CD4-positive, CD25-positive, alpha-beta regulatory T cell (primary cell): ENCODE data around the gene NAB1. TPM values are rescaled to one million over a fixed set of nuclear protein-coding genes. Genes with fewer than 3 reads are reported as not detected.

Experiments used
- ATAC-seq, 2 donors: fragments of 150-1000 bp; cut with Tn5 transposase; one replicate each; pipeline ENCODE4 v1.10.0; 2021; ENCODE audit warnings: low read depth in 2 of 2, moderate number of reproducible peaks in 2 of 2, moderate library complexity in 1 of 2
- DNase-seq, 3 donors: peaks; one replicate each; pipeline versions ENCODE4 v3.0.0 to v3.0.0-alpha.2; 2012 to 2022; ENCODE audit warnings: mixed read lengths in 1 of 3
- H3K27ac ChIP-seq: one replicate; pipeline ENCODE4 v1.7.0; 2013; ENCODE audit warnings: mild to moderate bottlenecking, low read length; ENCODE audit not compliant: insufficient read depth, poor library complexity, severe bottlenecking
- H3K27me3 ChIP-seq: one replicate; pipeline ENCODE4 v1.7.0; 2013; ENCODE audit warnings: low read length; ENCODE audit not compliant: control insufficient read depth, insufficient read depth
- H3K36me3 ChIP-seq: one replicate; pipeline ENCODE4 v1.7.0; 2013; ENCODE audit warnings: mild to moderate bottlenecking, low read length, moderate library complexity; ENCODE audit not compliant: control insufficient read depth, insufficient read depth
- H3K4me1 ChIP-seq: 2 replicates; pipeline ENCODE4 v1.7.0; 2013; ENCODE audit warnings: mild to moderate bottlenecking, low read length; ENCODE audit not compliant: insufficient read depth, control insufficient read depth, poor library complexity, severe bottlenecking
- H3K4me3 ChIP-seq: one replicate; pipeline ENCODE4 v1.7.0; 2013; ENCODE audit warnings: low read depth, mild to moderate bottlenecking, low read length, moderate library complexity
- H3K9me3 ChIP-seq, 2 experiments: 1 replicate in 1 of 2; 2 replicates in 1 of 2; pipeline ENCODE4 v1.7.0; 2013; ENCODE audit warnings: low read length in 2 of 2, mild to moderate bottlenecking in 1 of 2, moderate library complexity in 1 of 2; ENCODE audit not compliant: control insufficient read depth in 2 of 2
- H3K27ac Mint-ChIP-seq, 3 donors: one replicate each; pipeline ENCODE4 v1.8.0; 2020 to 2022; ENCODE audit warnings: mild to moderate bottlenecking in 3 of 3, mixed read lengths in 3 of 3, moderate library complexity in 2 of 3
- H3K27me3 Mint-ChIP-seq: one replicate; pipeline ENCODE4 v1.8.0; 2022; ENCODE audit warnings: mild to moderate bottlenecking, mixed read lengths
- H3K36me3 Mint-ChIP-seq: one replicate; pipeline ENCODE4 v1.8.0; 2020; ENCODE audit warnings: mixed read lengths
- H3K4me1 Mint-ChIP-seq, 4 donors: one replicate each; pipeline ENCODE4 v1.8.0; 2020 to 2022; ENCODE audit warnings: mixed read lengths in 4 of 4, mild to moderate bottlenecking in 1 of 4
- H3K4me3 Mint-ChIP-seq, 4 donors: one replicate each; pipeline ENCODE4 v1.8.0; 2020 to 2022; ENCODE audit warnings: mild to moderate bottlenecking in 4 of 4, mixed read lengths in 4 of 4, moderate library complexity in 3 of 4
- H3K9me3 Mint-ChIP-seq, 7 donors: one replicate each; pipeline ENCODE4 v1.8.0; 2020 to 2022; ENCODE audit warnings: mixed read lengths in 7 of 7, mild to moderate bottlenecking in 3 of 7, moderate library complexity in 2 of 7
- polyA plus RNA-seq, 4 donors: library from polyadenylated mRNA; unstranded; fragments of 300-500 nt; fragmentation: Illumina TruSeq; gene quantifications; one replicate each; pipeline ENCODE4 v1.2.3, GENCODE V29; 2021
- total RNA-seq: library from RNA; stranded (reverse); gene quantifications from one replicate; pipeline ENCODE4 v1.2.3, GENCODE V29; 2022

The NAB1 gene
- total and polyA plus RNA-seq, 5 donors from 2014 or later: 1.5 to 42.7 (median 2.9) TPM

DNA sequence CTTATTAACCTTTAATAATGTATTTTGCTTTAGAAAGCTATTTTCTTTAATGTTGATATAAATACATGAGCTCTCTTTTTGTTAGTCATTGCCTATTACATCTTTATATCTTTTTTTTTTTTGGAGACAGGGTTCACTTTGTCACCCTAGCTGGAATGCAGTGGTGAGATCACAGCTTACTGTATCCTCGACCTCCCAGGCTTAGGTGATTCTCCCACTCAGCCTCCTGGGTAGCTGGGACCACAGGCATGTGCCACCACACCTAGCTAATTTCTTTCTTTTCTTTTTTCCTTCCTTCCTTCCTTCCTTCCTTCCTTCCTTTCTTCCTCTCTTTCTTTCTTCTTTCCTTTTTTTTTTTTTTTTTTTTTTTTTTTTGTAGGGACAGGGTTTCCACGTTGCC, 15.4 kb downstream of the NAB1 start:
- H3K4me1 ChIP-seq: peaks cover 5% of the 10 kb centered on the region
- H3K27ac Mint-ChIP-seq: no peak overlapping the region

GRCh38 chr2:190666895-190667294, 18.0 kb downstream of the NAB1 start:
- Histone ChIP-seq H3K36me3 (peaks cover 12% of the 10 kb centered on the region), H3K4me3 (no peak overlapping the region), H3K27me3 (no peaks in the 10 kb centered on the region), H3K9me3 (no peaks in the 10 kb centered on the region), H3K27ac (no peak overlapping the region), H3K4me1 (peaks cover 5% of the 10 kb centered on the region)
- no peak for ATAC-seq
- H3K36me3 Mint-ChIP-seq: peaks cover 23% of the 10 kb centered on the region
- peaks cover 24 to 45% (median 44%) of the 10 kb centered on the region in 4 donors for H3K4me1 Mint-ChIP-seq
- no peak overlapping the region for H3K4me3 Mint-ChIP-seq
- H3K27me3 Mint-ChIP-seq: no peaks in the 10 kb centered on the region
- H3K9me3 Mint-ChIP-seq: no peaks in the 10 kb centered on the region
- DNase-seq: no peak
- no peak overlapping the region for H3K27ac Mint-ChIP-seq

More for the DNA sequence above, 15.4 kb downstream of the NAB1 start:
- Histone ChIP-seq H3K36me3 (peaks cover 7% of the 10 kb centered on the region), H3K27ac (no peak overlapping the region), H3K4me3 (no peak overlapping the region), H3K27me3 (no peaks in the 10 kb centered on the region), H3K9me3 (no peaks in the 10 kb centered on the region)
- ATAC-seq: no peak
- Mint-ChIP-seq H3K27me3 (no peaks in the 10 kb centered on the region), H3K36me3 (peaks cover 10% of the 10 kb centered on the region), H3K9me3 (no peaks in the 10 kb centered on the region), H3K4me3 (no peak overlapping the region), H3K4me1 (peaks cover 28 to 54% (median 47%) of the 10 kb centered on the region in 4 donors)
- no peak for DNase-seq

DNA sequence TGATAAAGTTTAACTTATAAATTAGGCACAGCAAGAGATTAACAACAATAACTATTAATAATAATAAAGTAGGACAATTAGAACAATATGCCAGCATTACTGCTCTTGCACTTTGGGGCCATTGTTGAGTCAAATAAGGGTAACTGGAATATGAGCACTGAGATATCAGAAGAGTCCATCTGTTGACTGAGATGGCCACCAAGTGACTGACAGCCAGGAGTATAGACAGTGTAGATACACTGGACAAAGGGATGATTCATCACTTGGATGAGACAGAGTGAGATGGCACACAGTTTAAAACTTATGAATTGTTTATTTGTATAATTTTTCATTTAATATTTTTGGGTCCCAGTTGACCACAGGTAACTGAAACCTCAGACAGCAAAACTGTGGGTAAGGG, 20.0 kb downstream of the NAB1 start:
- peak overlapping the region; percentile 2 for H3K4me3 ChIP-seq
- DNase-seq: no peak
- H3K27ac ChIP-seq: no peak overlapping the region
- H3K4me3 Mint-ChIP-seq: no peak overlapping the region
- peaks cover 12% of the 10 kb centered on the region for H3K36me3 ChIP-seq
- no peaks in the 10 kb centered on the region for H3K9me3 ChIP-seq
- no peaks in the 10 kb centered on the region for H3K9me3 Mint-ChIP-seq
- no peak for ATAC-seq
- H3K27me3 Mint-ChIP-seq: no peaks in the 10 kb centered on the region
- H3K27ac Mint-ChIP-seq: no peak overlapping the region
- H3K4me1 ChIP-seq: peaks cover 8% of the 10 kb centered on the region
- H3K4me1 Mint-ChIP-seq: peaks cover 10 to 44% (median 35%) of the 10 kb centered on the region in 4 donors
- peaks cover 26% of the 10 kb centered on the region for H3K36me3 Mint-ChIP-seq
- H3K27me3 ChIP-seq: no peaks in the 10 kb centered on the region

GRCh38 chr2:190670182-190670946, 21.5 kb downstream of the NAB1 start:
- Histone ChIP-seq H3K27ac (peak overlapping the region; percentile 61), H3K9me3 (no peaks in the 10 kb centered on the region), H3K27me3 (no peaks in the 10 kb centered on the region), H3K4me3 (peak overlapping the region; percentile 57), H3K36me3 (peaks cover 12% of the 10 kb centered on the region), H3K4me1 (peaks cover 22% of the 10 kb centered on the region)
- peak overlapping the region; percentile 8 to 71 (median 53) for H3K4me3 Mint-ChIP-seq
- peak overlapping the region; percentile 76 to 82 (median 78) for H3K27ac Mint-ChIP-seq
- ATAC-seq: peak; percentile 37 to 61
- DNase-seq: peak in 1 of 3 donors; percentile 39
- peaks cover 18 to 54% (median 42%) of the 10 kb centered on the region in 4 donors for H3K4me1 Mint-ChIP-seq
- no peaks in the 10 kb centered on the region for H3K9me3 Mint-ChIP-seq
- no peaks in the 10 kb centered on the region for H3K27me3 Mint-ChIP-seq
- H3K36me3 Mint-ChIP-seq: peaks cover 31% of the 10 kb centered on the region

DNA sequence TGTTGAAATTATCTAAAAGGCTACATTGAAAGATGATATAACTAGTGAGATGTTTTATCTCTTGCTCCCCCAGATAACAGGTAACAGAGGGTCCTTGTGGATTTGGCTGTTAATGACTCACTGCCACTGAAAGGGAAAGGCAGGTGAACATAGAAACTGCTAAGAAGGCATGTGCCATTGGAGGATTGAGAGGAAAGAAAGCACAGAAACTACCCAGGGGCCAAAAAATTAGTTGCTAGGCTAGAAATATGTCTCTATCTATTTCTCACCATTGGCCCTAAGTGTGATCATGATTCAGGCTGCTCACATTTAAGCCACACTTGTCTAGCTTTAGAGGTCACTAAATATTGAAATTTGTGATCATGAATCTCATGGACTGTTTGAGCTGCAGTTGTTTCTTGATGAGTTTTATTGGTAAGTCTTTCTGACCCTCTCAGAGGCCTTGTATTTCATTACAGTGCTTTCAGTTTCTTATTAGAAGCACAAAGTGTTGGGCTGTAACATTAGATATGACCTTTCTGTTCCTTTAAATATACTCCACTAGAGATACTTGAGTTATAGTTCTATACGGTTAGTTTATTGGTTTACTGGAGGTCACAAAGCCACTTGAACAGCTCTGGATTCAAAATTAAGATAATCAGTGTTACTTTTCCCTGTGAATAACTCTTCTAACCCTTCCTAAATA, 26.2 kb downstream of the NAB1 start:
- Mint-ChIP-seq H3K36me3 (peaks cover 27% of the 10 kb centered on the region), H3K27me3 (no peaks in the 10 kb centered on the region), H3K4me3 (peak overlapping the region; percentile 12 to 59 (median 40)), H3K4me1 (peaks cover 33 to 71% (median 53%) of the 10 kb centered on the region in 4 donors), H3K27ac (peak overlapping the region; percentile 69 to 94 (median 84)), H3K9me3 (no peaks in the 10 kb centered on the region)
- peaks cover 51% of the 10 kb centered on the region for H3K4me1 ChIP-seq
- ATAC-seq: peak in 1 of 2 donors; percentile 9
- H3K9me3 ChIP-seq: no peaks in the 10 kb centered on the region
- H3K27ac ChIP-seq: peak overlapping the region; percentile 74
- no peaks in the 10 kb centered on the region for H3K27me3 ChIP-seq
- H3K36me3 ChIP-seq: peaks cover 10% of the 10 kb centered on the region
- peak in 1 of 3 donors; percentile 21 for DNase-seq
- peak overlapping the region; percentile 29 for H3K4me3 ChIP-seq

GRCh38 chr2:190677255-190677654, 28.4 kb downstream of the NAB1 start:
- no peaks in the 10 kb centered on the region for H3K36me3 ChIP-seq
- Mint-ChIP-seq H3K4me3 (no peak overlapping the region), H3K36me3 (peaks cover 21% of the 10 kb centered on the region), H3K27ac (peak overlapping the region in 1 of 3 donors; percentile 53), H3K4me1 (peaks cover 35 to 67% (median 53%) of the 10 kb centered on the region in 4 donors), H3K9me3 (no peaks in the 10 kb centered on the region), H3K27me3 (no peaks in the 10 kb centered on the region)
- H3K9me3 ChIP-seq: no peaks in the 10 kb centered on the region
- peaks cover 53% of the 10 kb centered on the region for H3K4me1 ChIP-seq
- H3K27ac ChIP-seq: no peak overlapping the region
- ATAC-seq (no peak), DNase-seq (no peak)
- no peak overlapping the region for H3K4me3 ChIP-seq
- H3K27me3 ChIP-seq: no peaks in the 10 kb centered on the region

DNA sequence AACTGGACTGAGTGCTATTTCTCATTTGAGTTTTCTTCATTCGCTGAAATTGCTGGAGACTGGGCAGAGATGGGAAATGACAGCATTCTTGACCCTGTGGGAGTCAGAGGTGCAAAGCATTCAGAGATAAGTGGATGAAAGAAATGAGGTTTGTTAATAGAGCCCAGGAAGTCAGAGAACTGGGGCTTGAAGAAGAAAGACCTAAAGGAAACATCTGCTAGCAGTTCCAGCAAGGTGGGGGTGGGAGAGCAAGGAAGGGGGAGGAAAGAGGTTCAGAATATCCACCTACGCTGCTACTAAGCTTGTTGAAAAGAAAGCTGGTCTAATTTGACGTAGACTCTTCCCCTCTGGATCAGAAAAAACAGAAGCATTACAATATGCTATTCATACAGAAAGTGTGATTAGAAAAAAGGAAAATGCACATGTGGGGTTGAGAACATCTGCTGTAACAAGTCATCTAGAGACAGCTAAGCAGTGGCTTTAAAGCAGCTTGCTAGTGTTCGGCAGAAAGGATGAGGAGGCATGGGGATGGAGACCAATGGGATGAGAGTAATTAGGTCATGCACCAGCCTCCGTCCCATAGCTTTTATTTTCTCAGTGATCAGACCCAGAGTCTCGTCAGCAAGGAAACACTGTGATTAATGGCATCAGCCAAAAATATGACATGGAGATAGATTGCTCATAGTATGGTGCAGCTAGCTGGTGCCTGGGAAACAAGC, 29.7 kb downstream of the NAB1 start:
- Histone ChIP-seq H3K36me3 (no peaks in the 10 kb centered on the region), H3K4me1 (peaks cover 48% of the 10 kb centered on the region), H3K9me3 (no peaks in the 10 kb centered on the region), H3K27ac (peak overlapping the region; percentile 71), H3K4me3 (peak overlapping the region; percentile 70), H3K27me3 (no peaks in the 10 kb centered on the region)
- Mint-ChIP-seq H3K4me1 (peaks cover 35 to 58% (median 49%) of the 10 kb centered on the region in 4 donors), H3K4me3 (peak overlapping the region; percentile 10 to 77 (median 69)), H3K36me3 (peaks cover 19% of the 10 kb centered on the region), H3K27ac (peak overlapping the region; percentile 76 to 96 (median 78)), H3K9me3 (no peaks in the 10 kb centered on the region), H3K27me3 (no peaks in the 10 kb centered on the region)
- DNase-seq (peak in 2 of 3 donors; percentile 2 to 41), ATAC-seq (no peak)
